Parathyroid adenoma (tissue), 2 donors: ENCODE data around the gene CATSPER4.

ENCODE experiments used
- H2AFZ ChIP-seq: fragments of 300-600 bp; sonication (generic); one replicate; pipeline ENCODE4 v1.7.0; 2017; ENCODE audit warnings: antibody characterized with exemption, mild to moderate bottlenecking
- H3K27ac ChIP-seq: fragments of 300-600 bp; sonication (generic); one replicate; pipeline ENCODE4 v1.7.0; 2017
- H3K27me3 ChIP-seq: fragments of 300-600 bp; sonication (generic); one replicate; pipeline ENCODE4 v1.7.0; 2017; ENCODE audit warnings: low read length; ENCODE audit not compliant: control insufficient read depth, insufficient read depth
- H3K36me3 ChIP-seq: fragments of 300-600 bp; sonication (generic); one replicate; pipeline ENCODE4 v1.7.0; 2017; ENCODE audit warnings: low read length; ENCODE audit not compliant: control insufficient read depth, insufficient read depth
- H3K4me1 ChIP-seq: fragments of 300-600 bp; sonication (generic); one replicate; pipeline ENCODE4 v1.7.0; 2017; ENCODE audit warnings: control low read depth
- H3K4me2 ChIP-seq: fragments of 300-600 bp; sonication (generic); one replicate; pipeline ENCODE4 v1.7.0; 2017; ENCODE audit warnings: low read length
- H3K4me3 ChIP-seq: fragments of 300-600 bp; sonication (generic); one replicate; pipeline ENCODE4 v1.7.0; 2017; ENCODE audit warnings: low read depth, low read length
- H3K79me2 ChIP-seq: fragments of 300-600 bp; sonication (generic); one replicate; pipeline ENCODE4 v1.7.0; 2017; ENCODE audit warnings: control low read depth
- H3K9ac ChIP-seq: fragments of 300-600 bp; sonication (generic); one replicate; pipeline ENCODE4 v1.7.0; 2017; ENCODE audit warnings: mild to moderate bottlenecking
- H3K9me3 ChIP-seq: fragments of 300-600 bp; sonication (generic); one replicate; pipeline ENCODE4 v1.7.0; 2017; ENCODE audit warnings: low read length; ENCODE audit not compliant: control insufficient read depth
- TF ChIP-seq, protein P1 (sequence below): fragments of 300-600 bp; sonication (generic); IDR thresholded peaks from one replicate; pipeline ENCODE4 v1.7.0; 2017; ENCODE audit warnings: antibody characterized with exemption, mild to moderate bottlenecking
- donor health status: primary hyperparathyroidism.

The CATSPER4 gene

DNA sequence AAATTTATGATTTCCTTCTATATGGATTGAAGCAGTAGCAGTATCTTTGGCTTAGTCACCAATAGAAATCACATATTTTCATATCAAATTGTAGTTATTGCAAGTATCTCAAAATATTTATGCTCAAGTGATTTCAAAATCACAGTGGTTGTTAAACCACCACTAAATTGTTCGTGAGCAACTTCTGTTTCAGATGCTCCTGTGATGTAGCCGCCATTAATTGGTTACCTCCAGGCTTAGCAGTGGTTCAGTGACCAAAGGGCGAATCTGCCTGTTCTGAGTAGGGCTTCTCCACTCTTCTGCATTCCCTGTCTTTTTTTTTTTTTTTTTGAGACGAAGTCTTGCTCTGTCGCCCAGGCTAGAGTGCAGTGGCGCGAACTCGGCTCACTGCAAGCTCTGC, 15.1 kb upstream of the CATSPER4 start:
- no peak overlapping the region for H2AFZ ChIP-seq
- H3K27me3 ChIP-seq, result no peaks in the 10 kb centered on the region
- no peak overlapping the region for H3K27ac ChIP-seq
- H3K9me3 ChIP-seq, result no peaks in the 10 kb centered on the region
- H3K4me2 ChIP-seq, result no peak overlapping the region
- no peaks in the 10 kb centered on the region for H3K36me3 ChIP-seq
- no peak overlapping the region for H3K9ac ChIP-seq
- TF ChIP-seq, protein P1, sequence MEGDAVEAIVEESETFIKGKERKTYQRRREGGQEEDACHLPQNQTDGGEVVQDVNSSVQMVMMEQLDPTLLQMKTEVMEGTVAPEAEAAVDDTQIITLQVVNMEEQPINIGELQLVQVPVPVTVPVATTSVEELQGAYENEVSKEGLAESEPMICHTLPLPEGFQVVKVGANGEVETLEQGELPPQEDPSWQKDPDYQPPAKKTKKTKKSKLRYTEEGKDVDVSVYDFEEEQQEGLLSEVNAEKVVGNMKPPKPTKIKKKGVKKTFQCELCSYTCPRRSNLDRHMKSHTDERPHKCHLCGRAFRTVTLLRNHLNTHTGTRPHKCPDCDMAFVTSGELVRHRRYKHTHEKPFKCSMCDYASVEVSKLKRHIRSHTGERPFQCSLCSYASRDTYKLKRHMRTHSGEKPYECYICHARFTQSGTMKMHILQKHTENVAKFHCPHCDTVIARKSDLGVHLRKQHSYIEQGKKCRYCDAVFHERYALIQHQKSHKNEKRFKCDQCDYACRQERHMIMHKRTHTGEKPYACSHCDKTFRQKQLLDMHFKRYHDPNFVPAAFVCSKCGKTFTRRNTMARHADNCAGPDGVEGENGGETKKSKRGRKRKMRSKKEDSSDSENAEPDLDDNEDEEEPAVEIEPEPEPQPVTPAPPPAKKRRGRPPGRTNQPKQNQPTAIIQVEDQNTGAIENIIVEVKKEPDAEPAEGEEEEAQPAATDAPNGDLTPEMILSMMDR, result no peak
- no peaks in the 10 kb centered on the region for H3K79me2 ChIP-seq
- H3K4me3 ChIP-seq, result no peak overlapping the region
- H3K4me1 ChIP-seq, result peaks cover 10% of the 10 kb centered on the region

DNA sequence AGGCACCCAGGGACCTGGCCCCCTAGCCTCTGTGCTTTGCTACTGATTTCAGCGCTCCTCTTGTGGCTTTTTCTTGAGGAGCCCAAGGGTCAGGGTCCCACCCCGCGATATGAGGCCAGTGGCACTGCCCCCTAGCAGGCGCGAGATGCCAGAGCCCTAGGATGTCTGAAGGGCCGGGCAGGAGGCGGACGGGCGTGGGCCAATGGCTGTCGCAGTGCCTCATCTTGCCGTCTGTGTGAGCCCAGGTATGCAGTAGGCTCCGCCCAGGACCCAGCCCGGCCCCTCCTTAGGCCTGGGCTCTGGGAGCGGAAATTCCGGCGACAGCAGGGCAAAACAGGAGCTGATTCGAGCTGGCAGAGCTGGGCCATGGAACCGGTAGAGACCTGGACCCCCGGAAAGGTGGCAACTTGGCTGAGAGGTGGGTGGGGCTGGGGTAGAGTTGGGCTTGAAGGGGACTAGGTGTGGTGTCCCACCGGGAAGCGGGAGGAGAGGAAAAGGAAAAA, 13.2 kb upstream of the CATSPER4 start, which contains the start of gene CNKSR1:
CNKSR1 (plus strand) TSS at position 310 of the 503 bp plus-strand sequence; CDS start at position 367, 57 bp downstream.
- Histone ChIP-seq H3K9ac (no peak within 1 kb of the TSS), H3K9me3 (no peaks in the 10 kb centered on the region), H3K27ac (peak within 1 kb of the TSS; percentile 49)

DNA sequence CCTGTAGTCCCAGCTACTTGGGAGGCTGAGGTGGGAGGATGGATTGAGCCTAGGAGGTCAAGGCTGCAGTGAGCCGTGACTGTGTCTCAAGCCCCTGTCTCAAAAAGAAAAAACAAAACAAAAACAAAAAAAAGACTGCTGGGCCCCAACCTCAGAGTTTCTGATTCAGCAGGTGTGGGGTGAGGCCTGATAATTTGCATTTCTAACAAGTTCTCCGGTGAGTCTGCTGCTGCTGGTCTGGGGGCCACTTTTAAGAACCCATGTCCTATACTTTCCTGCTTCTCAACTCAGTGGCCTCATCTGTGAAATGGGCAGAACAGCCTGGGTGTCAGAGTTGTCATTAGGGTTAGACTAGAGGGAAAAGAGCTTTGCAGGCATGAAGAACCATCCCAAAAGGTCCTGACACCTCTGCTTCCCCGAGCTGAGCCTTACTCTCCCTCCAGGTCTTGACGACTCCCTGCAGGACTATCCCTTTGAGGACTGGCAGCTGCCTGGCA, 10.3 kb upstream of the CATSPER4 start:
- no peak overlapping the region for H3K4me3 ChIP-seq
- no peaks in the 10 kb centered on the region for H3K9me3 ChIP-seq
- no peaks in the 10 kb centered on the region for H3K79me2 ChIP-seq
- no peak overlapping the region for H3K4me2 ChIP-seq
- no peaks in the 10 kb centered on the region for H3K27me3 ChIP-seq
- no peak overlapping the region for H3K9ac ChIP-seq
- TF ChIP-seq, protein P1, result no peak
- H2AFZ ChIP-seq, result no peak overlapping the region
- H3K27ac ChIP-seq, result no peak overlapping the region
- H3K36me3 ChIP-seq, result no peaks in the 10 kb centered on the region
- H3K4me1 ChIP-seq, result peaks cover 6% of the 10 kb centered on the region

More for the DNA sequence above, 13.2 kb upstream of the CATSPER4 start, which contains the start of gene CNKSR1:
- Histone ChIP-seq H2AFZ (peak within 1 kb of the TSS; percentile 77), H3K27me3 (no peaks in the 10 kb centered on the region), H3K79me2 (no peaks in the 10 kb centered on the region), H3K4me1 (peaks cover 6% of the 10 kb centered on the region), H3K36me3 (no peaks in the 10 kb centered on the region), H3K4me3 (peak within 1 kb of the TSS; percentile 88), H3K4me2 (peak within 1 kb of the TSS; percentile 79)
- TF ChIP-seq, protein P1, result peak; percentile 31

DNA sequence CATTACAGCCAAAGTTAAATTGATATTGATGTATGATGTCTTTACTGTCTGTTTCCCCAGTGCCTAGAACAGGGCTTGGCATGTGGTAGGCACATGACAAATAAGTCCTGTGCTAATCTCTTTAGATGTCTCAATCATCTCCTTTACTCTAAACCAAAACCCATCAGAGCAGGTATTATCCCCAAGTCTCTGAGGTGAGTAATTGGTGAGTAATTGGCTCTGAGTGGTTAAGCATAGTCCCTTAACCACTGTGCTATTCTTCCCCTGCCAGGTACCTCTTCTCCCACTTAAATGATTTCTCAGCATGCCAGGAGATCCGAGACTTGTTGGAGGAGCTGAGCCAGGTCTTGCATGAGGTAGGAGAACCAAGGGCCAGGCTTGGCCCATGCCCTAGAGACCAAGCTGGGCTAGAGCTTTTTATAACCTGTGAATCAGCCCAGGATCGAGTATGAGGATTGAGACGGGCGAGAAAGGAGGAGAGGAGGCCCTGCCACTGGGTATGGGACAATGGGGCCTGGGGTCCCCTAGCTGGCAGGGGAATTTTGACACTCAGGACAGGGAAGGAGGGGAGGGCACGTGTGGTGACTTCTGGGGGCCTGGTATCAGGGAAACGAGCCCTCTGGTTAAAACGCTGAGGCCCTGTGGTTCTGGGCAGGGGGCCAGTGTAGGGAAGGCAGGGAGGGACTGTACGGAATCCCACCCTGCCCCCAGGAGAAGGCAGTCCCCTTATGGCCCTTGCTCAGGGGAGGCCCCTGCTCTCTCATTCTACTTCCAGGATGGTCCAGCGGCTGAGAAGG, 8.6 kb upstream of the CATSPER4 start:
- TF ChIP-seq, protein P1, result no peak
- H3K9me3 ChIP-seq, result no peaks in the 10 kb centered on the region

More for the DNA sequence above, 8.6 kb upstream of the CATSPER4 start:
- no peak overlapping the region for H3K4me3 ChIP-seq
- H3K4me1 ChIP-seq, result peaks cover 6% of the 10 kb centered on the region
- H3K27ac ChIP-seq, result no peak overlapping the region
- H2AFZ ChIP-seq, result no peak overlapping the region
- no peak overlapping the region for H3K4me2 ChIP-seq
- H3K36me3 ChIP-seq, result no peaks in the 10 kb centered on the region
- no peaks in the 10 kb centered on the region for H3K27me3 ChIP-seq
- H3K9ac ChIP-seq, result no peak overlapping the region
- no peaks in the 10 kb centered on the region for H3K79me2 ChIP-seq
